Calu3 (cell line): Measurements from ENCODE around the gene LARP1B. TPM values are rescaled to one million over a fixed set of nuclear protein-coding genes. Genes with fewer than 3 reads are reported as not detected.
"Not testable (repeated sequence)": the region's sequence is repeated elsewhere in the genome, so short reads cannot be mapped to it uniquely, and the experiment has no call there.

Source experiments
- BruUV-seq: library from RNA; stranded (reverse); fragments of 400-500 nt; replicated peaks from 2 replicates; lab custom pipeline; 2021; lab: Mats Ljungman, UMichigan
- CTCF ChIA-PET: fragments of 300-600 bp; sonication (Branson Sonifier 250); formaldehyde crosslinking; loops from one replicate; lab custom pipeline; 2022; ENCODE audit warnings: antibody characterized with exemption; lab: Charles Lee
- DNase-seq: peaks from one replicate; pipeline ENCODE4 v3.0.0; 2022
- H3K27ac Mint-ChIP-seq: one replicate; pipeline ENCODE4 v1.8.0; 2022; ENCODE audit warnings: mixed read lengths; ENCODE audit not compliant: unreplicated experiment
- H3K27me3 Mint-ChIP-seq: one replicate; pipeline ENCODE4 v1.8.0; 2022; ENCODE audit warnings: mixed read lengths; ENCODE audit not compliant: unreplicated experiment
- H3K36me3 Mint-ChIP-seq: one replicate; pipeline ENCODE4 v1.8.0; 2022; ENCODE audit warnings: mild to moderate bottlenecking, moderate library complexity, mixed read lengths; ENCODE audit not compliant: insufficient read depth, unreplicated experiment
- H3K4me1 Mint-ChIP-seq: one replicate; pipeline ENCODE4 v1.8.0; 2022; ENCODE audit warnings: mild to moderate bottlenecking, low read depth, mixed read lengths; ENCODE audit not compliant: unreplicated experiment
- H3K4me3 Mint-ChIP-seq: one replicate; pipeline ENCODE4 v1.8.0; 2022; ENCODE audit warnings: mild to moderate bottlenecking, low read depth, moderate library complexity, mixed read lengths; ENCODE audit not compliant: unreplicated experiment
- H3K9me3 Mint-ChIP-seq: one replicate; pipeline ENCODE4 v1.8.0; 2022; ENCODE audit warnings: low read depth, mixed read lengths; ENCODE audit not compliant: unreplicated experiment
- intact Hi-C: fragments of 100-400 bp; cut with micrococcal nuclease; formaldehyde crosslinking; loops from one replicate; pipeline ENCODE4 v1.10.0; 2022; ENCODE audit not compliant: unreplicated experiment
- total RNA-seq: library from RNA; stranded (reverse); gene quantifications from 2 replicates; pipeline ENCODE4 v1.2.3, GENCODE V29; 2022
- TF ChIP-seq, protein P1 (sequence below): fragments of 200-600 bp; IDR thresholded peaks from one replicate; pipeline ENCODE4 v1.8.0; 2022; ENCODE audit warnings: antibody characterized with exemption; ENCODE audit not compliant: unreplicated experiment

The LARP1B gene
- total RNA-seq, 1 experiment from 2014 or later = 19.7 TPM

DNA sequence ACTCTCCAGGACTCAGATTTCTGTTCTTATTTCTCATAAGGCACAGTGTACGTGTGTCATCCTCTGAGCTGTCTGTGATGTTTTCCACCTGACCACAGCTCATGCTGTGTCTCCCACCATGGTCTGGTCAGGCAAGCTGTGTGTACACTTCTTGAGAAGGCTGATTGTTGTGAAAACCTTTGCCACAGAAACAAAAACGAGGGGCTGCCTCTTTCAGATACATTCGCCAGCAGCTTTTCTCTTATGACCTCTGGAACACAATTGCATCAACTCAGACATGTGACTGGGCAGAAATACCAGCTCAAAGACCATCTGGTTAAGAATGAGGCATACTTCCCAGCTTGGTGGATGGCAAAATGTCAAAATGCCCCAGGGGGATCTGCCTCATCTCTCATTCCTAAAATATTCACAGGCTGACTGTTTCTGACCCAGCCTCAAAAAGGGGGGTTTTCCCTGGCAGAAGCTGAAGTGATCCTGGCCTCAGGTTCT lies 180.4 kb downstream of the LARP1B start:
- H3K4me3 Mint-ChIP-seq = no peak overlapping the region
- no peaks in the 10 kb centered on the region for H3K4me1 Mint-ChIP-seq
- no TSS peak for BruUV-seq
- H3K36me3 Mint-ChIP-seq = peaks cover 3% of the 10 kb centered on the region
- peaks cover 6% of the 10 kb centered on the region for H3K9me3 Mint-ChIP-seq
- CTCF ChIA-PET = no interaction called here
- H3K27me3 Mint-ChIP-seq = no peaks in the 10 kb centered on the region
- TF ChIP-seq, protein P1, sequence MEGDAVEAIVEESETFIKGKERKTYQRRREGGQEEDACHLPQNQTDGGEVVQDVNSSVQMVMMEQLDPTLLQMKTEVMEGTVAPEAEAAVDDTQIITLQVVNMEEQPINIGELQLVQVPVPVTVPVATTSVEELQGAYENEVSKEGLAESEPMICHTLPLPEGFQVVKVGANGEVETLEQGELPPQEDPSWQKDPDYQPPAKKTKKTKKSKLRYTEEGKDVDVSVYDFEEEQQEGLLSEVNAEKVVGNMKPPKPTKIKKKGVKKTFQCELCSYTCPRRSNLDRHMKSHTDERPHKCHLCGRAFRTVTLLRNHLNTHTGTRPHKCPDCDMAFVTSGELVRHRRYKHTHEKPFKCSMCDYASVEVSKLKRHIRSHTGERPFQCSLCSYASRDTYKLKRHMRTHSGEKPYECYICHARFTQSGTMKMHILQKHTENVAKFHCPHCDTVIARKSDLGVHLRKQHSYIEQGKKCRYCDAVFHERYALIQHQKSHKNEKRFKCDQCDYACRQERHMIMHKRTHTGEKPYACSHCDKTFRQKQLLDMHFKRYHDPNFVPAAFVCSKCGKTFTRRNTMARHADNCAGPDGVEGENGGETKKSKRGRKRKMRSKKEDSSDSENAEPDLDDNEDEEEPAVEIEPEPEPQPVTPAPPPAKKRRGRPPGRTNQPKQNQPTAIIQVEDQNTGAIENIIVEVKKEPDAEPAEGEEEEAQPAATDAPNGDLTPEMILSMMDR = no peak
- no peak for DNase-seq
- intact Hi-C loops = no loop called here
- no peak overlapping the region for H3K27ac Mint-ChIP-seq

DNA sequence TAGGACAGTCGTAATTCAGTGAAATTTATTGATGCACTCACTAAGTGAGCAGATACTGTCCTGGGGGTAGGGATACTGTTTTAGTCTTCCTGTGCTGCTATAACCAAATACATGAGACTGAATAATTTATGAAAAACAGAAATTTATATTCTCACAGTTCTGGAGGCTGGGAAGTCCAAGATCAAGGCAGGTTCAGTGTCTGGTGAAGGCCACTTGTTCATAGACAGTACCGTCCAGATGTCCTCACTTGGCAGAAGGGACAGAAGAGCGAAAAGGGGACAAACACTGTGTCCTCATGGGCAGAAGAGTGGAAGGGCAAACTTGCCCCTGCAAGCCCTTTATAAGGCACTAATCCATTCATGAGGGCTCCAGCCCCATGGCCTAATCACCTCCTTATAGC lies 180.9 kb downstream of the LARP1B start:
- Mint-ChIP-seq H3K4me3 (no peak overlapping the region), H3K36me3 (peaks cover 3% of the 10 kb centered on the region), H3K4me1 (no peaks in the 10 kb centered on the region), H3K27ac (no peak overlapping the region), H3K9me3 (peaks cover 6% of the 10 kb centered on the region), H3K27me3 (no peaks in the 10 kb centered on the region)
- BruUV-seq = no TSS peak
- intact Hi-C loops = no loop called here
- TF ChIP-seq, protein P1 = no peak
- CTCF ChIA-PET = no interaction called here
- no peak for DNase-seq

DNA sequence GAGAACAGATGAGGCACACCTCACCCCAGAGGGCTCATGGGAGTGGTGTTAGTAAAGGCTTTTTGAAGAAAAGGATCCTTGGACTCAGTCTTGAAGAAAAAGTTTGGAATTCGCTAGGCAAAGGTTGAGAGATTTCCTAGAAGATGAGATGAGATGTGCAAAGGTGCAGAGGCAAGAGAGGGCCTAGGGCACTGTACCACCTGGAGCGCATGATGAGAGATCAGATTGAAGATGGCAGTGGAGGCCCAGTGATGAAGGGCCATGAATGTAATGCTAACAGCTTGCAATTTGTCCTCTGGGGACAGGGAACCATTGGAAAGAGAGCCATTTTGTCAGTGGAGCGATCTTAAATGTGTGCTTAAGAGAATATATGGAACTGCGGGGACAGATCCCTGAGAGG lies 181.5 kb downstream of the LARP1B start:
- H3K27ac Mint-ChIP-seq = no peak overlapping the region

DNA sequence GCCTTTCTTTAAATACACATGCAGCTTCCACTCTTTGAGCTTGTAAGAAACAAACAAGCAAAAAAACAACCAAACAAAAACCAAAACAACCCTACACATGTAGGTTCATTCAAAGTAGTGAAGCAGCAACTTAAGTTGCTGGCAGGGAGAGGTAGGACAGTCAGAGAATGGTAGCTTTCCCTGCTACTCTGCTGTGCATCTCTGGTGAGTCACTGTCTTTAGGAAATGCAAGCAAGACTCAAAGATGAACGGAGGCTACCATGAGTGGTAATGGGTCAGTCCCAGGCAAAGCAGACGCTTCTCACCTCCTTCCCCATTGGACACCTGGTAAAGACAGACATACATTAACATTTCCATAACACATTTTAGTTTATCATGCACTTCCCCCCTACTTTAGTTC lies 183.3 kb downstream of the LARP1B start:
- no TSS peak for BruUV-seq
- CTCF ChIA-PET = interaction anchor here (1.0 kb wide), 1 partner anchor 14 kb away, joined by 4 read pairs; no protein-coding TSS in a partner anchor
- H3K27me3 Mint-ChIP-seq = no peaks in the 10 kb centered on the region
- H3K36me3 Mint-ChIP-seq = peaks cover 3% of the 10 kb centered on the region
- no peak overlapping the region for H3K4me3 Mint-ChIP-seq
- intact Hi-C loops = no loop called here
- peaks cover 6% of the 10 kb centered on the region for H3K9me3 Mint-ChIP-seq
- H3K27ac Mint-ChIP-seq = no peak overlapping the region
- TF ChIP-seq, protein P1 = no peak
- no peak for DNase-seq
- no peaks in the 10 kb centered on the region for H3K4me1 Mint-ChIP-seq

More for the DNA sequence above, 181.5 kb downstream of the LARP1B start:
- CTCF ChIA-PET = no interaction called here
- H3K4me3 Mint-ChIP-seq = no peak overlapping the region
- peaks cover 6% of the 10 kb centered on the region for H3K9me3 Mint-ChIP-seq
- TF ChIP-seq, protein P1 = no peak
- intact Hi-C loops = no loop called here
- H3K4me1 Mint-ChIP-seq = no peaks in the 10 kb centered on the region
- H3K27me3 Mint-ChIP-seq = no peaks in the 10 kb centered on the region
- BruUV-seq = no TSS peak
- H3K36me3 Mint-ChIP-seq = peaks cover 3% of the 10 kb centered on the region
- DNase-seq = no peak

DNA sequence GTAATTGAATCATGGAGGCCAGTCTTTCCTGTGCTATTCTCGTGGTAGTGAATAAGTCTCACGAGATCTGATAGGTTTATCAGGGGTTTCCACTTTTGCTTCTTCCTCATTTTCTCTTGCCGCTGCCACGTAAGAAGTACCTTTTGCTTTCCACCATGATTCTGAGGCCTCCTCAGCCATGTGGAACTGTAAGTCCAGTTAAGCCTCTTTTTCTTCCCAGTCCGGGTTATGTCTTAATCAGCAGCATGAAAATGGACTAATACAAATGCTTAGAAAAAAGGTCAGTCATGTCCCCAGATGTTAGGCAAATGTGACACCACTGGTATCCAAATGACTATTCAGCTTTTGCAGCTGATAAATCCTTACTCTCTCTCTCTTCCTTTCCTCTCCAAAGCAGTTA lies 184.3 kb downstream of the LARP1B start:
- DNase-seq, H3K9me3 Mint-ChIP-seq, H3K27me3 Mint-ChIP-seq, intact Hi-C loops, BruUV-seq, H3K4me3 Mint-ChIP-seq, H3K36me3 Mint-ChIP-seq, H3K4me1 Mint-ChIP-seq, H3K27ac Mint-ChIP-seq: not testable (repeated sequence)
- CTCF ChIA-PET = interaction anchor here (1.0 kb wide), 1 partner anchor 15 kb away, joined by 4 read pairs; no protein-coding TSS in a partner anchor
